ENCODE measurements around the gene NT5M.

Gene NT5M

DNA sequence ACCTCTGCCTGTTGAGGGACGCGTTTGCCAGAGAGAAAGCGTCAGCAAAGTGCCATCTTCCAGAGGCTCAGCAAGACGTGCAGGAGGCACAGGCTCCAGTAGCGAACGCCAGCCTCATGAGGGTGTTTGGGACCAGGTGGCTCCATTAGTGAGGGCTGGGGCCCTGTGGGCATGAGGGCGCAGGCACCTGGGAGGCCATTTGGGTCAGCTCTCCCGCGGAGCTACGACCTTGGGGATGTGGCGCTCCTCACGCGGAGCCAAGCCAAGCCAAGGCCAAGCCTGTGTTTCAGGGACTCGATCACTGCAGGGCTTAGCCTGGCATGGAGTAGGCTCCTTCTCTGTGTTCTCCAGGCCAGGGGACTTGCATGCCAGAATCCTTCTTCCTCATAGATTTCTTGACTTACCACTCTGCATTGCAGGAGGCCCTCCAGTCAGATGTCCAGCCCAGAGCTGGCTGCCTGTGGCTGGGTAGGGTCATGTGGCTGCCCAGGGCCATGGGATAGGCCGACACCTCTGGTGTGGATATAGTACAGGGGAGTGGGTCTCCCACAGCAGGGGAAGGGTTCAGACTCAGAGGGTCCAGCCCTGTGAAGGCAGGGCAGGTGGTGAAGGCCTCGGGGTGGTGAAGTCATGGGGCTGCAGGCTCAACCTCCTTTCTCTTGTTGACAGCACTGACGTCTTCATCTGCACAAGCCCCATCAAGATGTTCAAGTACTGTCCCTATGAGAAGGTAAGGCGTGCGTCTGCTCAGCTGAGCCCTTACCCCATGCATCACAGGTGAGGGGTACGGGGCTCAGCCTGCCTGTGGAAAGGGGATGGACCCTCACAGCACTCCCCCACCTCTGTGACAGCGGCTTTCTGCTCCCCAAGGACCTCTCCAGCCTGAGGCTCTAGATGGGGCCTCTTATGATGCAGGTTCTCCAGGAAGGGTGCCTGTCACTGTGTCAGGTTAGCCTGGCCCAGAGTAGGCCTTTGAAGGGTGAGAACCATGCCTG, 19.6 kb downstream of the NT5M start:
- in situ Hi-C loops (cut with MboI; ENCODE audit: low pct_unique_long_range_greater_than_20kb, low sequenced_read_pairs, unreplicated experiment): loop anchor here (25.0 kb wide), 1 partner anchor 311 kb away; no protein-coding TSS in a partner anchor
- DNase-seq (ENCODE audit: low spot score): peak; percentile 6
- TF ChIP-seq, protein P1, sequence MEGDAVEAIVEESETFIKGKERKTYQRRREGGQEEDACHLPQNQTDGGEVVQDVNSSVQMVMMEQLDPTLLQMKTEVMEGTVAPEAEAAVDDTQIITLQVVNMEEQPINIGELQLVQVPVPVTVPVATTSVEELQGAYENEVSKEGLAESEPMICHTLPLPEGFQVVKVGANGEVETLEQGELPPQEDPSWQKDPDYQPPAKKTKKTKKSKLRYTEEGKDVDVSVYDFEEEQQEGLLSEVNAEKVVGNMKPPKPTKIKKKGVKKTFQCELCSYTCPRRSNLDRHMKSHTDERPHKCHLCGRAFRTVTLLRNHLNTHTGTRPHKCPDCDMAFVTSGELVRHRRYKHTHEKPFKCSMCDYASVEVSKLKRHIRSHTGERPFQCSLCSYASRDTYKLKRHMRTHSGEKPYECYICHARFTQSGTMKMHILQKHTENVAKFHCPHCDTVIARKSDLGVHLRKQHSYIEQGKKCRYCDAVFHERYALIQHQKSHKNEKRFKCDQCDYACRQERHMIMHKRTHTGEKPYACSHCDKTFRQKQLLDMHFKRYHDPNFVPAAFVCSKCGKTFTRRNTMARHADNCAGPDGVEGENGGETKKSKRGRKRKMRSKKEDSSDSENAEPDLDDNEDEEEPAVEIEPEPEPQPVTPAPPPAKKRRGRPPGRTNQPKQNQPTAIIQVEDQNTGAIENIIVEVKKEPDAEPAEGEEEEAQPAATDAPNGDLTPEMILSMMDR (IDR thresholded peaks at IDR 0.05; ENCODE audit: extremely low read depth, insufficient read depth, missing control alignments): no peak

DNA sequence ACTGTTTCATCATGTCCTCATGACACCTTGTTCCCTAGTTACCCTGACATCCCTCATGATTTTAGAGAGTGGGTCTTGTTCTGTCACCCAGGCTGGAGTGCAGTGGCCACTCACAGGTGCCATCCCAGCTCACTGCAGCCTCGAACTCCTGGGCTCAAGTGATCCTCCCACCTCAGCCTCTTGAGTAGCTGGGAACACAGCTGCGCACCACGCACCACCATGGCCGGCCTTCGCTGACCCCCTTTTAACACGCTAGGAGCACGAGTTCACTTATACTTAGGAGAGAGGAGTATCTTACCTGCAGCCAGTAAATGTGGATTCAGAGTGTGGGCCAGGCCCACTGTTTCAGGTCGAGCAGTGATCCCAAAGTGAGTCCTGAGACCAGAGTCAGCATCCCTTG, 21.4 kb downstream of the NT5M start:
- DNase-seq (ENCODE audit: low spot score): no peak
- TF ChIP-seq, protein P1 (IDR thresholded peaks at IDR 0.05; ENCODE audit: extremely low read depth, insufficient read depth, missing control alignments): no peak
- in situ Hi-C loops (cut with MboI; ENCODE audit: low pct_unique_long_range_greater_than_20kb, low sequenced_read_pairs, unreplicated experiment): loop anchor here (25.0 kb wide), 1 partner anchor 312 kb away; no protein-coding TSS in a partner anchor

DNA sequence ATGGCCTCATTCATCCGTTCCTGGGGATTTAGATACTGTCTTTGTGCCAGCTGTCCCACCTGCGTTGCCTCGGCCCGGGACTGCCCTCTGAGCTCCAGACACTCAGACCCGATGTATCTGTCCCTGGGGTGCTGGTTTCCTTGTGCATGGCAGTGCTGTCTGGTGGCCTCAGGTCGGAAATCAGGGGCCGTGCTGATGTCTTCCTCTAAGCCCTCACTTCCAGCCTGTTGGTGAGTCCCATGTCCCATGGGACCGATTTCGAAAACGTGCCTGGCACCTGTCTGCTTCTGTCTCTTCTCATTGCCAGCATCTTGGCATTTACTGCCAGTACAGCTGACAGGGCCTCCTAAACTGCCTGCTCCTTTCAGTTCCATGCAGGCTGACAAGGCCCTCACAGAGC, 22.1 kb downstream of the NT5M start:
- in situ Hi-C loops (cut with MboI; ENCODE audit: low pct_unique_long_range_greater_than_20kb, low sequenced_read_pairs, unreplicated experiment): no loop called here
- TF ChIP-seq, protein P1 (IDR thresholded peaks at IDR 0.05; ENCODE audit: extremely low read depth, insufficient read depth, missing control alignments): no peak
- DNase-seq (ENCODE audit: low spot score): peak; percentile 3

DNA sequence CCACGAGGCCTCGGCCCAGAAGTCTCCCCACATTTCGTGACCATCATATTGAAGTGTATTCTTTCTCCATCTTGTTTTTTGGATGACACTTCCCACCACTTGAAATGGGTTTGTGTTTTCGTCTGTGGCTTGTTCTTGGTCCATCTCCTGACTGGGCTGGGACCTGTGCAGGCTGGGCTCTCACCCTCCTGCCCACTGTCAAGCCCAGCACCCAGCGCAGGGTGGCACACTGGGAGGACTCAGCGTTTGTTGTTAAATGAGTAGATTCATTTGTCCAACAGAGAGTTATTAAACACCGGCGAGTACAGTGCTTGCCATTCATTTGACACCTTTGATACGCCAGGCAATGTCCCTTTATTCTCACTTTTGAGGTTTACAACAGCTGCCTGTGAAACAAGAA, 22.6 kb downstream of the NT5M start:
- DNase-seq (ENCODE audit: low spot score): no peak
- in situ Hi-C loops (cut with MboI; ENCODE audit: low pct_unique_long_range_greater_than_20kb, low sequenced_read_pairs, unreplicated experiment): no loop called here
- TF ChIP-seq, protein P1 (IDR thresholded peaks at IDR 0.05; ENCODE audit: extremely low read depth, insufficient read depth, missing control alignments): no peak

DNA sequence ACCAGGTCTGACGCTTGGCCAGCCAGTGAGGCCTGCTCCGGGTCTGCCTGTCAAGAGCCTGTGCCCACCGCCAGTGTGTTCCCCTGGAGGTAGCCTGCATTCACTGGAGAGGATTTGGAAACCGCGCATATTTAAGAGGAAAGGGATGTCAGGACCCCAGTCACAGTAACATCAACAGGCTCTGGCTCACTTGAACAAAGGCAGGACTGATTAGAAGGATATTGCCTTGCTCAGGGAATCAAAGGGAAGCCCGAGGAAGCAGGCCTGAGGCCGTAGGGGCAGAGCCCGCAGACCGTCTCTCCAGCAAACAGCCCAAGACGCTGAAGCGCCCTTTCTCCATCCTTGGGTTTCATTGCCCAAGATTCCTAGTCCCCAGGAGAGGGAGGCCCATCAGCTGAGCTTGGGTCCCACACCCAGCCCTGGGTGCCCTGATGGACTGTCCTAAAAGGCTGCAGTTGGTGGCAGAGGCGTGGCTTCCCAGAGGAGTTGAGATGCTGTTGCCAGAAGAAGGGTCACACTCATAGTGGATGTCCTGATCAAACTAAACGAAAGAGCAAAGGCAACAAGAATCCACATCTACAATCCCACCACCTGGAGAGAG, 23.2 kb downstream of the NT5M start:
- TF ChIP-seq, protein P1 (IDR thresholded peaks at IDR 0.05; ENCODE audit: extremely low read depth, insufficient read depth, missing control alignments): no peak
- in situ Hi-C loops (cut with MboI; ENCODE audit: low pct_unique_long_range_greater_than_20kb, low sequenced_read_pairs, unreplicated experiment): no loop called here
- DNase-seq (ENCODE audit: low spot score): peak; percentile 6

DNA sequence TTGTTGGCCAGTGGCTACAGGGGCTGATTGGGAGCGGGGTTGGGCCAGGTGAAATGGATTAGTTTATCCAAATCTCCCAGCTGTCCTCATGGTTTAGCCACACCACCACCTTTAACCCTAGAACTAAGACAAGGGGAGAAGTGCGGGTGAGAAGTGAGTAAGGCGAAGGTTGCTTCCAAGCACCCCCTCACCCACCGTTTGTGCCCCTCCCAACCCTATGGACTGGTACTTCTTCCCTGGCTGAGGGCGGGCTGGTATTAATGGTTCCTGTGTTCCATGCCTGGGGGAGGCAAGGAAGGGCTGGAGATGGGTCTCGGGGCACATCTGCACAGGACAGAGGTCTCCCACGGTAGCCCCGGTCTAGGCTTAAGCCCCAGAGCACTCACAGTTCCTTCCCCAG, 25.1 kb downstream of the NT5M start:
- TF ChIP-seq, protein P1 (IDR thresholded peaks at IDR 0.05; ENCODE audit: extremely low read depth, insufficient read depth, missing control alignments): no peak
- no peak for DNase-seq (ENCODE audit: low spot score)
- in situ Hi-C loops (cut with MboI; ENCODE audit: low pct_unique_long_range_greater_than_20kb, low sequenced_read_pairs, unreplicated experiment): no loop called here

All from GM13977 (cell line).